ENCODE data around the gene LYRM4.

Gene LYRM4

DNA sequence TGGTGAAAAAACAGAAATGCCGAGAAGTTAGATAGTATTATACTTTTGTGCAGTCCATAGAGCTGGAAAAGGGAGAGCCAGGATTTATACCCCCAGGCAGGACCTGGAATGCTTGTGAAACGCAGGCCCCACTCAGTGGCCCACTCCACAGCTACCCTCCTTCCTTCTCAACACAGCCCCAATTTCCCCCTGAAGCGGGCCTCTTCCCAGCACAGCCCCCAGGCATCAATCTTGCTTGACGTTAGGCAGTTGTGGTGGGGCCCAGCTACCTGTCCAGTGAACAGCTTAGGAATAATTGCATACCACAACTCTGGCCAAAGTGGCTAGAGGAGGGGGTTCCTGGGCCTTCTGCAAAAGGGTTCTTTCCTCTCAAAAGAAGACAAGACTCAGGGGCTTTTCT is 114.4 kb downstream of the LYRM4 start:
- no peak for DNase-seq (ENCODE audit: low read depth in 3 of 3)

DNA sequence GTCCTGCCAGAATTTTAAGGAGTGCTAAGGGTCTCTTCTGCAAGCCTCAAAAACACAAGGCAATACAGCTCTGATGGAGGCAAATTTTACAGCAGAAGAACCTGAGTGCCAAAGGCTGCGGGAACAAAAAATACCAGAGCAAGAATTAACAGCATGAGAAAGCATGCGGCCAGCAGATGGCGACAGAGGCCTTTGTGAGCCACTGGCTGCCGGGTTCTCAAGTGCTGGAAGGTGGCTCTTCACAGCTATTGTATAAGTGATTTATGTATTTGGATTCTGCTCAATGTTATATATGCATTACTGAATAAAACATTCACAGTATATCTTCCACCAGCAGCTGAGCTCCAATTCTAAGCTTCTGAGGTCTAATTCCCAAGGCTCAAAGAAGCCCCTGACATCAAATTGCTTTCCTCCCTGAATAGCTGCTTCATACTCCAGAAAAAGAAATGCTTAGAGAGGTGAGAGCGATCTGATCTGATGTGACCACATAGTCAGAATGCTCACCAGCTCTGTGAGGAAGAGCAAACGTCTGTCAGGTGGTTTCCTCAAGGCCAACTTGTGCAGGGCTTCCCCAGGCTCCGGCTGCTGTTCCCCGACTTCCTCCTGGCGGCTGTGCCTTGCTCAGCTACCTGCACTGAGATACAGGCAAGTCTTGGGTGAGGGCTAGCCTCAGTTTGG is 117.0 kb downstream of the LYRM4 start:
- DNase-seq (ENCODE audit: low read depth in 3 of 3) = peak; percentile 60 to 75 (median 68)

DNA sequence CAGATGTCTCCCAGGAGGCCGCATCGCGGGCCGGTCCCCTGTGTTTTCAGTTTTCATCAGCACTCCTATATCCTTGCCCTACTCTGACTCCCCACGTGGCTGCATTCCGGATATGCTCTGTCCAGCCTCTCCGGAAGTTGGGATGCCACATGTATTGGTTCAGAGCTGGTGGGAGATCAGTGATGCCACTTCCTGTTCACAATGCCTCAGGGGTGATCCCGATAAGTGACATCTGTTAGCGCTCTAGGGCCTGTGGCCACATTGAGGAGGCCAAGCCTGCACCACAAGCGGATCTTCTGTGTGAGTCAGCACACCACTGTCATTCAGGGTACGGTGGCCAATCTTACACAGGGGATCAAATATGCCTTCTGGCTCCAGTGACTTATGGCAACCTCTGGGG is 117.8 kb downstream of the LYRM4 start:
- no peak for DNase-seq (ENCODE audit: low read depth in 3 of 3)

DNA sequence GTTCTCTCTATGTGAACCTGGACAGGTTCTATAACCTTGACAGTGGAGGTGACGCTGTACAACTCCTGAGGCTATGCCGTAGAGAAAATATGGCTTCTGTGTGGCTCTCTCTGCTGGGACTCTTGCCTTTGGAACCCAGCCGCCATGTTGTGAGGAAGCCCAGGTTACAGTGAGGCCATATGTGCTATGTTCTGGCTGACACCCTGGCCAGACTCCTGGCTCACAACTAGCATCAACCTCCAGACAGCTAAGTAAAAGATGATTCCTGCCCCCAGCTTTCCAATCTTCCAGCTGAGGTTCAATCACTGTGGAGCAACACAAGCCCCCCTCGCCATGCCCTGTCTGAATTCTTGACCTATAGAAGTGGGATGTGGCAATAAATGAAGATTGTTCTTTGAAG is 118.6 kb downstream of the LYRM4 start:
- DNase-seq (ENCODE audit: low read depth in 3 of 3) = no peak

GRCh38 chr6:5141046-5141445 is 119.7 kb downstream of the LYRM4 start:
- no peak for DNase-seq (ENCODE audit: low read depth in 3 of 3)

GRCh38 chr6:5139828-5140771 is 120.7 kb downstream of the LYRM4 start:
- no peak for DNase-seq (ENCODE audit: low read depth in 3 of 3)

- DNase-seq (ENCODE audit: low read depth in 3 of 3) = no peak
Measured at GRCh38 chr6:5138995-5139827, 121.5 kb downstream of the LYRM4 start.

- DNase-seq (ENCODE audit: low read depth in 3 of 3) = no peak
Measured at GRCh38 chr6:5136851-5137250, 123.9 kb downstream of the LYRM4 start.

DNA sequence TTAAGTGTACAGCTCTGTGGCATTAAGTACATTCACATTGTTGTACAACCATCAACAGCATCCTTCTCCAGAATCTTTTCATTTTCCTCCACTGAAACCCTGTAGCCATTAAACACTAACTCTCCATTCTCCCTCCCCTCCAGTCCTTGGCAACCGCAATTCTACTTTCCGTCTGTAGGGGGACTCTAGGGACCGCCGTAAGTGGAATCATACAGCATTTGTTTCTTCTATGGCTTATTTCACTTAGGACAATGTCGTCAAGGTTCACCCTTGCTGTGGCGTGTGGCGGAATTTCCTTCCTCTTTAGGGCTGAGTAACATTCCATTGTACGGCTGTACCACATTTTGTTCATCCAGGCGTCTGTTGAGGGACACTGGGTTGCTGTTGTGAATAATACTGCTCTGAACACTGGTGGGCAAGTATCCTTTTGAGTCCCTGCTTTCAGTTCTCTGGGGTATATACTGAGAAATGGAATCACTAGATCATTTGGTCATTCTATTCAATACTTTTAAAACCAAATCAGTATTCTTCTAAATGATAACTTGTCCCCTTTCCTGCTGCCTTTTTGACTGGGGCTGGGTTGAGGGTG is 124.9 kb downstream of the LYRM4 start:
- DNase-seq (ENCODE audit: low read depth in 3 of 3) = peak; percentile 10 to 21 (median 14)

DNA sequence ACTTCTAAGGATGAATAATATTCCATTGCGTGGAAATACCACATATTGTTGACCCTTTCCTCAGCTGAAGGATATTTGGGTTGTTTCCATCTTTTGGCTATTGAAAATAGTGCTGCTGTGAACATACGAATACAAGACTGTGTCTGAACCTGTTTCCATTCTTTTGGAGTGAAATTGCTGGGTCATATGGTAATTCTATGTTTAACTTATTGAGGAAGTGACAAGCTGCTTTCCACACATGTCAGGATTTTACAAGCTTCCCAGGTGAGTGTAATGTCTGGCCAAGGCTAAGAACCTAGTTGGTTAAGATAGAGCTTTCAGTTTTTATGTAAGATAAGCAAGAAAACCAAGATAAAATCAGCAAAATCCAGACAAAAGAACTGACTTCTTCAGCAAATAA is 126.8 kb downstream of the LYRM4 start:
- DNase-seq (ENCODE audit: low read depth in 3 of 3) = no peak

DNA sequence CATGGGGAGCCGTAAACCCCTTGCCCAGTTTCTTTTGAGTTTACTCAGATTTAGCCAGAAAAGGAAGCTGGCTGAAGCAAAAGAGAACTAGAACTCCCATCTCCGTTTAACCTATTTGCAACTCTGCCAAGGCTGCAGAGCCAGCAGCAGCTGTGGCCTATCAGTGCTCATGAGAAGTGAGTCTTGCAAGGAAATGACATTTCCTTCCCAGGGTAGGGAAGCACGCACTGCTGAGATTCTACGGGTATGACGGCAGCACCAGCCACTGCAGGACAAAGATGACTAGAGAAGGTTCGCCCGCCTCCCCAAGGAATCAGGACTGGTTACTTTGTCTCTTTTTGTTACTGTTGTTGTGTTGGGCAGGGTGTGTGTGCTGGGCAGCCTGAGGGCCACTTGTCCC is 128.0 kb downstream of the LYRM4 start:
- no peak for DNase-seq (ENCODE audit: low read depth in 3 of 3)

DNA sequence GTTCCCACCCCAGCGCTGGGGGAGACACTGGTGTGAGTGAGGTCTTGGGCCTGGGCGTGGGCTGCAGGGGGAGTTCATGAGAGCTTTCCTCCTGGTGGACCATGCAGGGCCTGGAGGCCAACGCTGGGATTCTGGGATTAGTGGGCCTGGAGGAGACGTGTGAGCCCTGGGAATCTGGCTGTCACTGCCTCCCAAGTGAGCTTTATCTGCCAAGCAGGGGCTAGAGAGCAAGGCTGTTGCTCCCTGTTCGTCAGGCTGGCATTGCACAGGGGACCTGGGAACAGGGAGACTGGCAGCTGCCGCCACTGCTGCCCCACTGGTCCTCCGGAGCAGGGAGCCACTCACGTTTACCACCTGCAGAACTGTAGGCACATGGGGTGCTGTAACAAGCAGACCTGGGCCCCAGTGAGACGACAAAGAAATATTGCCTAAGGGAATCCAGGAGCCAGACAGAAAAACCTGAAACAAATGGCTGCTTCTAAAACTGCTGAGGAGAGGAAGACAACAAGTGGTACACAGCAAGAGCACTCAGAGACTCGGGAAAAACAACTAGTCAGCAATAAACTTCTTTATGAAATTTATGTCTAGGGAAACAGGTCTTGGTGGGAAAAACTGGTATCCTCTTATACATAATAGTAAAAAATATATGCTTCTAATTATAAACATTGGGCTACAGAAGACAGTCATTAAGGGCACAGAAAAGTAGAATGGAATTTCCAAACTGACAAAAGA is 130.4 kb downstream of the LYRM4 start:
- no peak for DNase-seq (ENCODE audit: low read depth in 3 of 3)

DNA sequence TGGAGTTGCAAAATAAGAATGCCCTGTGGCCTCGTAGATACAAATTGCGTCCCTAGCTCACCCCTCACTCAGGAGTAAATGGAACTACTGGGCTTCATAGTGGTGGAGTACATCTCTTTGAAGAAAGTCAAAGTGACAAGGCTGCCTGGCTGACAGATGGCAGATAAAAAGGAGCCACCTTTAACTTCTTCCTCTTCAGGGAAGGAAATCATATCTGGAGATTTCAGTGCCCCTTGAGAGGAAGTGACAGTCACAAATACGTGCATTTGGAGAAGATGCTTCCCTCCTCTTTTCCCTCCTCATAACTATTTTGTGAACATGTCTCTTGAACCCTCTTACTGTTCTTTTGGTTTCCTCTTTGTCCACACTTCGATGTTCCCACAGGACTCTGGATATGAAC is 132.4 kb downstream of the LYRM4 start:
- no peak for DNase-seq (ENCODE audit: low read depth in 3 of 3)

DNA sequence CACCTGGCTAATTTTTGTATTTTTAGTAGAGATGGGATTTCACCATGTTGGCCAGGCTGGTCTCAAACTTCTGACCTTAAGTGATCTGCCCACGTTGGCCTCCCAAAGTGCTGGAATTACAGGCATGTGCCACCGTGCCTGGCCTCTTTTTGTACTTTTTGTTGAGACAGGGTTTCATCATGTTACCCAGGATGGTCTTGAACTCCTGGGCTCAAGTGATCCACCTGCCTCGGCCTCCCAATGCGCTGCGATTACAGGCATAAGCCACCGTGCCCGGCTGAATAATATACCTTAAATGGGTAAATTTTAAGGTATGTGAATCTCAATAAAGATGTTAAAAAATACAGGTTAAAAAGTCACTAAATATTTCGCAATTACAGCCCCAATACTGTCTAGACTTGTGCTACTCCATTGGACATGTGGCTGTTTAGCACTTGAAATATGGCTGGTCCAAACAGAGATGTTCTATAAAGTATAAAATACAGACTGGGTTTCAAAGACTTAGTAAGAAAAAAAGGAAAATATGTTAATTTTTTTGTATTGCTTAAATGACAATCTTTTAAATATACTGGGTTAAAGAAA is 133.6 kb downstream of the LYRM4 start:
- DNase-seq (ENCODE audit: low read depth in 3 of 3) = no peak

DNA sequence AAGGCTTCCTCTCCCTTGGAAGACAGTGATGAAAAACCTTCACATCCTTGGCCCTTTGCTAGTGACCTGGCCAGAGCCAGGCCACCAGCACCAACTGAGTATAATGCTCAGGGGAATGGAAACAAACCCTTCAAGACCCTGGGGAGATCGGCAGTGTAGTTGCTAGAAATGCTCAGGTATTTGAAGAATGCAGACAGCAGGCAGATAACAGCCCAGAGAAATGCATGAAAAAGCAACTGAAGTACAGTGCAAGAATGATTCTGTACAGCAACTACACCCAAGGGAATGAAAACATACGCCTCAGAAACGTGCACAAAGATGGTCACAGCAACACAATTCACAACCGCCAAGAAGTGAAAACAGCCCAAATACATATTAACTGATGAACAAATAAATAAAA is 134.5 kb downstream of the LYRM4 start:
- no peak for DNase-seq (ENCODE audit: low read depth in 3 of 3)

- DNase-seq (ENCODE audit: low read depth in 3 of 3) = no peak
Measured at GRCh38 chr6:5125152-5126006, 135.4 kb downstream of the LYRM4 start.

DNA sequence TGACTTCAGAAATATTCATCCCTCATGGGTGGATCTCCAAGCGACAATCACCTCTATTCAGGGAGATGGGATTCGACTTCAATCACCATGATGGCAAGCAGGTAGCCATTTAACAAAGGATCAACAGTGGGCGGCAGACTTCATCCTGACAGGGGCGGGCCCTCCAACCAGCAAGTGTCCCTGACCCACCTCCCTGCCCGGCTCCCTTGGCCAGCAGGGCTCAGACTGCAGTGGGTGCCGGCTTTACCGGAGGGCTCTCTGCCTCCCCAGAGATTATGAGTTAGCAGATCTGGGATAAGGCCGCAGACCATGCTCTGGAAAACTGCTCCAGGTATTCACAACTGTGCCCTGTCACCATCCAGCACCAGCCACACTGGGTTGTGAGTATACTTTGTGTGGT is 136.2 kb downstream of the LYRM4 start:
- DNase-seq (ENCODE audit: low read depth in 3 of 3) = no peak

- DNase-seq (ENCODE audit: low read depth in 3 of 3) = no peak
Measured at GRCh38 chr6:5123296-5124143, 137.2 kb downstream of the LYRM4 start.

Measured in stimulated activated CD4-positive, alpha-beta T cell treated with anti-CD3 and anti-CD28 coated beads, TNF-alpha, amount 100 ng/mL, for 4 hours (primary cell).